ENCODE results near the gene PSMA5. TPM values are rescaled to one million over a fixed set of nuclear protein-coding genes. Genes with fewer than 3 reads are reported as not detected.

Gene PSMA5
- total RNA-seq, 2 donors from 2014 or later = 19.8 to 27.6 TPM

DNA sequence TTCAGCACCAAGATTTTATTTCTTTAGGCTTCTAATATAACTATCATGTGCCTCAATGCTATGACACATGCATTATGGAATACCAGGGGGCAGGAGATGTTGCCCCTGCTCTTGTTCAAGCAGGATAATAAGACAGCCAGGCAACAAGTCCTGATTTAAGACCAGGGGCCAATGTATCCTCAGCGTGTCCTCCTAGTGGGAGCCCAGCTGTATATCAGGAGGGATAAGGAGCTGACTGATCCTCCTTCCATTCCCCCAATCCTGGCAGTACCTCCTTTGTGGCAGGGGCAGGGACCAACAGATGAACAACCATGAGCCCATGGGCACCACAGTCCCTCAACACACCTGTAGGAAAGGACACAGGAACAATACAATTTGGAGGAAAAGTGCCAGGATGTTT lies 57.8 kb downstream of the PSMA5 start:
- Histone ChIP-seq H3K36me3 (peaks cover 35% of the 10 kb centered on the region), H3K4me1 (peaks cover 0 to 43% of the 10 kb centered on the region in 2 donors)

DNA sequence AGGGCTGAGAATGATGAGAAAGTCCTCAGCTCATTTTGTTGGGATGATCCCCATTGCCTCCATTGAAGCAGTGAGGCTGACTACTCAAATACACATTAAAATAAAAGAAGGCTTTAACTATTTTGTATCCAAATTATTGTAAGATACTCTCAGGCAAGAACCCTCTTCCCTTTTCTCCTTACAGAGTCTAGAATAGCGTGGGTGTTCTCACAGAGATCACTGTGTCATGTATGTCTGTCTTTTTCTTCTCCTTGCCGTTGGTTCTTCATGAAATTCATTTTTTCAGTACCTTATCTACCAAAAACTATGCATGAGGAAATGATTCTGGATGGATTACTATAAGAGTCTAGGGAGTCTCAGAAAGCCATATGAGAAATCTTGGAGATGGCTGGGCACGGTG lies 58.6 kb downstream of the PSMA5 start:
- Histone ChIP-seq H3K27ac (peak overlapping the region in 1 of 2 donors; percentile 89), H3K27me3 (no peaks in the 10 kb centered on the region), H3K4me3 (no peak overlapping the region), H3K36me3 (peaks cover 39% of the 10 kb centered on the region), H3K4me1 (peaks cover 0 to 36% of the 10 kb centered on the region in 2 donors), H3K9me3 (no peaks in the 10 kb centered on the region)
- TF ChIP-seq, protein P1, sequence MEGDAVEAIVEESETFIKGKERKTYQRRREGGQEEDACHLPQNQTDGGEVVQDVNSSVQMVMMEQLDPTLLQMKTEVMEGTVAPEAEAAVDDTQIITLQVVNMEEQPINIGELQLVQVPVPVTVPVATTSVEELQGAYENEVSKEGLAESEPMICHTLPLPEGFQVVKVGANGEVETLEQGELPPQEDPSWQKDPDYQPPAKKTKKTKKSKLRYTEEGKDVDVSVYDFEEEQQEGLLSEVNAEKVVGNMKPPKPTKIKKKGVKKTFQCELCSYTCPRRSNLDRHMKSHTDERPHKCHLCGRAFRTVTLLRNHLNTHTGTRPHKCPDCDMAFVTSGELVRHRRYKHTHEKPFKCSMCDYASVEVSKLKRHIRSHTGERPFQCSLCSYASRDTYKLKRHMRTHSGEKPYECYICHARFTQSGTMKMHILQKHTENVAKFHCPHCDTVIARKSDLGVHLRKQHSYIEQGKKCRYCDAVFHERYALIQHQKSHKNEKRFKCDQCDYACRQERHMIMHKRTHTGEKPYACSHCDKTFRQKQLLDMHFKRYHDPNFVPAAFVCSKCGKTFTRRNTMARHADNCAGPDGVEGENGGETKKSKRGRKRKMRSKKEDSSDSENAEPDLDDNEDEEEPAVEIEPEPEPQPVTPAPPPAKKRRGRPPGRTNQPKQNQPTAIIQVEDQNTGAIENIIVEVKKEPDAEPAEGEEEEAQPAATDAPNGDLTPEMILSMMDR (IDR thresholded peaks at IDR 0.05) = no peak
- DNase-seq (ENCODE audit: low spot score) = no peak

More for the DNA sequence above, 57.8 kb downstream of the PSMA5 start:
- Histone ChIP-seq H3K27ac (peak overlapping the region; percentile 77 to 89), H3K4me3 (no peak overlapping the region), H3K9me3 (no peaks in the 10 kb centered on the region), H3K27me3 (no peaks in the 10 kb centered on the region)
- TF ChIP-seq, protein P1 (IDR thresholded peaks at IDR 0.05) = no peak
- no peak for DNase-seq (ENCODE audit: low spot score)

DNA sequence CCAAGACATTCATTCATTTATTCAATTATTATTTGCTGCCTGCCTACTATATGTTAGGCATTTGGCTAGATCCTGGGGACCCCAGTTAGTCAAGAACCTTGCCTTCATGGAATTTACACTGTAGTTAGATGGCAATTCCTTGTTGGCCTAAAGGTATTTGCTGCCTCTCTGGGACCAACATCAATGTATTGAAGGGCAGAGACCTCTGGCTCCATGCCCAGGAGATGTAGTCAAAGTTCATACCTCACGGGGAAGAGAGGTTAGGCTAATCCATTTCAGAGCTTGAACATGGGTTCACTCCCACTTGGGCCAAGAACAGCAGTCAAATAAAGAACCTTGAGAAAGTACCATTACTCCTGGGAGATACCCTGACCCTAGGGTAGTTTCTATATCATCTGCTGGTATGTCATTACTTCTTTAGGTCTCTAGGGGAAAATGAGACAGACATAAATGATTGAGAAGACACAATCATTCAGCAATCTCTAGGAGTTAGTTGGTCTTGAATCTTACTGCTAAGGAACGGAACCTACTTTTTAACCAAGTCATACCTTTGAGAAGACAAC lies 60.5 kb downstream of the PSMA5 start:
- peaks cover 0 to 22% of the 10 kb centered on the region in 2 donors for H3K4me1 ChIP-seq
- peak overlapping the region in 1 of 2 donors; percentile 2 for H3K27ac ChIP-seq
- no peak overlapping the region for H3K4me3 ChIP-seq
- H3K27me3 ChIP-seq = no peaks in the 10 kb centered on the region
- DNase-seq (ENCODE audit: low spot score) = no peak
- H3K9me3 ChIP-seq = no peaks in the 10 kb centered on the region
- H3K36me3 ChIP-seq = peaks cover 39% of the 10 kb centered on the region
- TF ChIP-seq, protein P1 (IDR thresholded peaks at IDR 0.05) = no peak

DNA sequence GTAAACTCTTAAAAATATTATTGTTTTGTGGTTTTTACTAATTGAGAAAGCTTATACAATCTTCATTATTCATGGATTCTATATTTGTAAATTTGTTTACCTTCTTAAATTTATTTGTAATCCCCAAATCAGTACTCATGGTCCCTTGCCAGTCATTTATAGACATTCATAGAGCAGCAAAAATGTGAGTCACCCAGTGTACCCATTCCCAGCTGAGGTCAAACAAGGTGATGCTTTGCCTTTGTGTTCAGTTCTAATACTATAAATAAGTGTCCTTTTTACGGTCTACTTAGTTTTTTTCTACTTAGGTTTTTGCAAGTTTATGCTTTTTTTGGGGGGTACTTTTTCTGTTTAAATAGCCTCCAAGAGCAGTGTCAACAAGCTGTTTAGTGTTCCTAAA lies 64.6 kb downstream of the PSMA5 start:
- Histone ChIP-seq H3K9me3 (no peaks in the 10 kb centered on the region), H3K27me3 (no peaks in the 10 kb centered on the region), H3K36me3 (peaks cover 30% of the 10 kb centered on the region), H3K27ac (peak overlapping the region in 1 of 2 donors; percentile 45), H3K4me3 (no peak overlapping the region), H3K4me1 (peaks cover 0 to 14% of the 10 kb centered on the region in 2 donors)
- TF ChIP-seq, protein P1 (IDR thresholded peaks at IDR 0.05) = no peak
- no peak for DNase-seq (ENCODE audit: low spot score)

DNA sequence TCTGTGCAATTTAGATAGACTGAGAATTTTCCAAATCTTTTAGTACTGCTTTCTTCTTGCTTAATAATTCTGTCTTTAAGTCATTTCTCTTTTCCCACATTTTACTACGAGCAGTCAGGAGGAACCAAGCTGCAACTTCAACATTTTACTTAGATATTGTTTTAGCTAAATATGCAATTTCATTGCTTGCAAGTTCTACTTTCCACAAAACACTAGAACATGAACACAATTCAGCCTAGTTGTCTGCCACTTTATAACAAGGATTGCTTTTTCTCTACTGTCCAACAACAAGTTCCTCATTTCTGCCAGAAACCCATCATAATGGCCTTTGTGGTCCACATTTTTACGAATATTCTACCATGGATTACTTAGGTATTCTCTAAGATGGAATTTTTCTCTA lies 65.2 kb downstream of the PSMA5 start:
- TF ChIP-seq, protein P1 (IDR thresholded peaks at IDR 0.05) = no peak
- Histone ChIP-seq H3K9me3 (no peaks in the 10 kb centered on the region), H3K27ac (peak overlapping the region in 1 of 2 donors; percentile 45), H3K4me3 (no peak overlapping the region), H3K36me3 (peaks cover 24% of the 10 kb centered on the region), H3K27me3 (no peaks in the 10 kb centered on the region), H3K4me1 (peaks cover 0 to 14% of the 10 kb centered on the region in 2 donors)
- DNase-seq (ENCODE audit: low spot score) = no peak

DNA sequence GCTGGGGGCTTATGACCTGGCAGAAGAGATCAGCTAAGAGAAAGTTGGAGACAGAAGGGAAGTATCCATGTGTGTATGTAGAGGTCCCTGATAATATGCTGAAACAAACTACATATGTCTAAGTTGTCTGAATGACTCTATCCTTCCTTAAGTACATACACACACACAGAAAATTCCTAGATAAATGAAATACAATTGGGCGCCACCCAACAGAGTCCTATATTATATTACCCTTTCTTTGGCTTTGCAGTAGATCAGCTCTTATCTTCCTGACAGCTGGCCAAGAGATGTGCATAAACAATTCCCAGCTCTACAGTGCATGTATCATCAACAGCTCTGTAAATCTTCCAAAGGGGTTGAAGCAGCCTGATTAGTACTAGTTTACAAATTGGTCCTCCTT lies 68.6 kb downstream of the PSMA5 start:
- DNase-seq (ENCODE audit: low spot score) = no peak
- TF ChIP-seq, protein P1 (IDR thresholded peaks at IDR 0.05) = no peak
- no peaks in the 10 kb centered on the region for H3K9me3 ChIP-seq
- H3K36me3 ChIP-seq = peaks cover 22% of the 10 kb centered on the region
- no peak overlapping the region for H3K27ac ChIP-seq
- H3K4me3 ChIP-seq = no peak overlapping the region
- H3K27me3 ChIP-seq = no peaks in the 10 kb centered on the region
- peaks cover 0 to 10% of the 10 kb centered on the region in 2 donors for H3K4me1 ChIP-seq
